ENCODE results near the gene NDUFB8. TPM values are rescaled to one million over a fixed set of nuclear protein-coding genes. Genes with fewer than 3 reads are reported as not detected.

Gene NDUFB8
- total and polyA plus RNA-seq, 2 donors (not counting 3 experiments of a cell fraction or from before 2014, with no cell fraction given): 193 to 526 TPM

DNA sequence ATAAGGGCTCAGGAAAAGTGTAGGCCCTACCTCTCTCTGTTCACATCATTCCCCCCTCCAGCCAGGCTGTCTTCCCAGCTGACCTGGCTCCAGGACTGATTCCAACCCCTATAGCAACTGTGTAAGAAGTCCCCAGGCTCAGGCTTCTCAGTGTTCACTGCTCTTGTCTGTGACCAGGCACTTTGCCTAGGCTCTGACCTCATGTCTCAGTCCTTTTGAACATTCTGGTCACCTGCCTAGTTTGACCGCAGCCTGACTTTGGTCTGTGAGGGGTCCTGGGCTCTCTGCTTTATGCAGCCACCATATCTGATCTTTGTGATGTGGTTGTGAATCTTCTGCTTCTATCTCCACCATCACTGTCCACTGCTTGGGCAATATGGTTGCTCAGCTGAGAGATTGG is 30.6 kb upstream of the NDUFB8 start:
- Histone ChIP-seq H3K4me2 (ENCODE audit: insufficient read depth, low read length) (no peak overlapping the region), H3K9me1 (replicated peaks; ENCODE audit: control insufficient read depth, extremely low read depth, insufficient read depth, low read length) (no peaks in the 10 kb centered on the region), H3K9ac (replicated peaks; ENCODE audit: extremely low read depth, insufficient read depth, low read length) (no peak overlapping the region), H3K27ac (ENCODE audit: insufficient read depth, low read depth, low read length) (no peak overlapping the region), H3K4me3 (replicated peaks in 1 of 3; ENCODE audit: insufficient read depth in 1 of 3, low read depth in 1 of 3, low read length in 3 of 3) (no peak overlapping the region), H4K20me1 (replicated peaks; ENCODE audit: control insufficient read depth, extremely low read depth, insufficient read depth, low read length) (no peaks in the 10 kb centered on the region), H3K9me3 (replicated peaks; ENCODE audit: control insufficient read depth, insufficient read depth, low read length) (no peaks in the 10 kb centered on the region), H2AFZ (ENCODE audit: low read depth, low read length) (no peak overlapping the region), H3K4me1 (ENCODE audit: control insufficient read depth, extremely low read depth, insufficient read depth, low read length) (peaks cover 2% of the 10 kb centered on the region), H3K27me3 (ENCODE audit: control insufficient read depth in 2 of 2, insufficient read depth in 2 of 2, low read length in 2 of 2) (peaks cover 23 to 29% of the 10 kb centered on the region in 2 experiments), H3K79me2 (ENCODE audit: control insufficient read depth, insufficient read depth, low read length) (no peaks in the 10 kb centered on the region), H3K36me3 (ENCODE audit: control insufficient read depth in 2 of 2, extremely low read depth in 1 of 2, insufficient read depth in 2 of 2, low read length in 2 of 2) (no peaks in the 10 kb centered on the region)
- dilution Hi-C loops (cut with MboI; ENCODE audit: extremely low pct_ligation_motif_present, low sequenced_read_pairs): no loop called here
- intact Hi-C loops (cut with micrococcal nuclease): loop anchor here (5.0 kb wide), 1 partner anchor 167 kb away; no protein-coding TSS in a partner anchor
- TF ChIP-seq FOS (IDR thresholded peaks at IDR 0.05; ENCODE audit: borderline replicate concordance, insufficient read depth, low read length) (no peak), POLR2AphosphoS5 (IDR thresholded peaks at IDR 0.05; ENCODE audit: insufficient read depth, low read depth, low read length) (no peak), POLR2A (IDR thresholded peaks at IDR 0.05; ENCODE audit: low read depth, low read length) (no peak), MYC (IDR thresholded peaks at IDR 0.05; ENCODE audit: low read depth, low read length) (no peak), MAX (IDR thresholded peaks at IDR 0.05; ENCODE audit: insufficient read depth, insufficient read length) (no peak), CTCF (IDR thresholded peaks at IDR 0.05; ENCODE audit: extremely low read depth in 1 of 2, insufficient read depth in 1 of 2, low read depth in 1 of 2, low read length in 2 of 2) (no peak), JUN (IDR thresholded peaks at IDR 0.05; ENCODE audit: borderline replicate concordance, insufficient read depth, insufficient read length, low read depth) (no peak), GATA2 (IDR thresholded peaks at IDR 0.05; ENCODE audit: insufficient read depth, insufficient read length, low read depth, low read length) (no peak)
- ChIA-PET POLR2A (no interaction called here), CTCF (interaction anchor here (1.1 to 4.7 kb wide), 5 partner anchors 25 to 454 kb away, joined by 4 to 44 read pairs (median 6); partner anchors contain the start of gene HIF1AN)
- no TSS peak for BruUV-seq (replicated peaks)
- FAIRE-seq (no peak), DNase-seq (ENCODE audit: low read depth, low spot score) (no peak)
